GM19023 (cell line): Measurements from ENCODE around the gene TRIM69.

Source experiments
- ATAC-seq: cut with Tn5 transposase; IDR thresholded peaks from one replicate; pipeline ENCODE4 v1.9.1; 2021; ENCODE audit warnings: mild to moderate bottlenecking, moderate library complexity; ENCODE audit not compliant: unreplicated experiment

TRIM69 gene

DNA sequence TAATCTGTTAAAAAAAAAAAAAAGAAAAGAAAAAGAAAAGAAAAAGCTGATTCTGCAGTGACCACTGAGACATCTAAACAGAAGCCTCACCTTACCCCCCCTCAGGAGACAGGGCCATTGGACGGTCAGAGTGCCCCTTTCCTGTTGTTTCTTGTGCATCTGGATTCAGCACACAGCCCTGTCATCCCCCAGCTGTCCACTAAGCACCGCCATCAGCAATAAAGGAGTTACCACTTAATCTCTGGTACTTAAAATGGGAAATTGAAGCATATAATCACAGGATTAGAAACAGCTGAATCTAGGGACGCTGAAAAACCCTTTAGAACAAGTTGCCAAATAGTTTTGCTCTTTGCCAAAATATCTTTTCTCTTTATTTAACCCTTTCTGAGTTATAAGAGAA lies 62.5 kb downstream of the TRIM69 start:
- no peak for ATAC-seq

DNA sequence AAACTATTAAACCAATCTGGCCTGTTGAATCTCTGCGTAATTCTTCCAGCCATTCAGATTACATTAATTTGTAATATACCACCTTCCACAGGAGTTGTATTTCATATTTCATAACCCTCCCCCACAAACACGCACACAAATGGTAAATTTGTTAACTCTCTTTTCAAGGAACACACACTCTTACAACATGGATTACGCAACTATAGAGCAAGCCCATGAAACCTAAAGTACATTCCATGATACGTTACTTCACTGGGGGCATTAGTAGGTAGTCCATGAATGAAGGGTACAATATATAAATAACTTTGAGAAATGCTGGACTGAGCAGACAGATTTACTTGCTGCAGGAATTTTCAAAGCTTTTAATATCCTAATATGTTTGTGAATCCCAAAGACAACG lies 65.0 kb downstream of the TRIM69 start:
- ATAC-seq: no peak

DNA sequence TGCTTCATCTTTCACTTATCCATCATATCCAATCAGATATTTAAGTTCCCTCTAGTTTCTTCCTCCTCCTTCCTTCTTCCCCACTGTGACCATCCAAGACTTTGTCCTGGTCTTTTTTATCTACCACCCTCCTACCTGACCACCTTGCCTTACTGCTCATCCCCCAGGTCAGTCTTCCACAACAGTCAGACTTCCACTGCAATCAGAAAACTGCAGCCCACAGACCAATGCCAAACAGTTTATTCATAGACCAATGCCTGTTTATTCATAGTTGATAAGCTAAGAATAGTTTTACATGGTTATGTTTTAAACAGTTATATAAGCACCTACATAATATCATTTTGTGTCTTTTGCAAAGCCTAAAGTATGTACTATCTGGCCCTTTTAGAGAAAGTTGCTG lies 65.5 kb downstream of the TRIM69 start:
- ATAC-seq: no peak

DNA sequence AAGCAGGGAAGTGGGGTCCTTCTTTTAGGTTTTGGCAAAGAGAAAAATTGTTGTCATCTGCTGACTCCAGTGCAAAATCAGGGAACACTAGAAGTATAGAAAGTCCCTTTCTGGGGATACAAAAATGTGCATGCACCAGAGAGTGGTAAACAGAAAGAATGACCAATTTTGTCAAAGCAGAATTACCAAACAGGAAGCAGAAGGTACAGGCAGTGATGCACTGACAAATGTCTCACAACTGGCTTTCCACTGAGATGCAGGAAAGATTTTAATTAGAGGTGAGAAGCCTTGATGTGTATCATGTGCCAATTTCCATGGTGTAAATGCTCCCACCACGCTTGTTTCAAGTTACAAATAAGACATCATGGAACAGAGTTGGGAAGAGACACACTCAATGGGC lies 66.0 kb downstream of the TRIM69 start:
- no peak for ATAC-seq

DNA sequence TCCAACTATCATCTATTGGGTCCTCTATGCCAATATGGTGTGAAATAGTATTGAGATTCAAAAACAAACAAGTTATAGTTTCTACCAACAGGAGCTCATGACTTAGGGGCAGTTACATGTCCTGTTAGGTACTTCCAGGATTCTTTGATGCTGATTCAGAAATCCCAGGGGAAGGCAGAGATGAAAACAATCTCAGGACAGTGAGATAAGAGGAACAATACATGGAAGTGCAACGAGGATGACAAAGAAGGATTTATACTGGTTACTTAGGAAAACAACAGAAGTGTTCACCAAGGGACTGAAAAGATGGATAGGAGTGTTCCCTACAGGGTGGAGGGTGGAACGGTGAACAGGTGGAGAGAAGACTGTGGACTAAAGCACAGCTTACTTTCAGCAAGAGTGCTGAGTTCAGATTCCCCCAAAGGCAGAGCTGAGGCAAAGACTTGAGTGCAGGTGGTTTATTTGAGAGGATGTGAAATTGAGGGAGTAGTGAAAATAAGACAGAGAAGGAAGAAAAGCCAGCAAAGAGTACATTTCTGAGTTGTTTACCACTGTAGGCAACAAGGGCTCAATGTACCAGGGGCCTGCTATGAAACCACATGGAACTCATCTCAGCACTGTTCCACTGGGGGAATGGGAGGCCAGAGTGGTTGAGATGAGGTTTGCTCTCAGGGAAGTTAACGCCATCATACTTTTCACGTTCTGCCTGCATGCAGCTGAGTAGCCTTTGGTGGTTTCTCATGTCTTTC lies 68.1 kb downstream of the TRIM69 start:
- ATAC-seq: no peak

DNA sequence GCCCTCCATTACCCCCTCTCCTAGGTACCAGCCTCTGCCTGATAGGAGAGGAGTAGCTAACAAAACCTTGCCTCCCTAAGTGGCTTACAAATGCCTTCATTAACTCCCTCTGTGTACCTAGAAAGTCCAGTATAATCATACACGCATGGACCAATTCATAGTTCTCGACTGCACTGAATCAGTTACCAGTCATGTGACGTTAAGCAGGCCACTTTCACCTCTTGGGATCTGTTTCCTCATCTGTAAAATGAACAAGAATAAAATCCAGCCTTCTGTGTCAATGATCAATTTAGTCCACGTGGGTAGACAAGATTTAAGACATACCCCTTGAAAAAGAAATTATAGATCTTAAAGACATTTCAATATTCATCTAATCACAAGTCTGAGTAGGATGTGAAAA lies 72.2 kb downstream of the TRIM69 start:
- ATAC-seq: no peak

DNA sequence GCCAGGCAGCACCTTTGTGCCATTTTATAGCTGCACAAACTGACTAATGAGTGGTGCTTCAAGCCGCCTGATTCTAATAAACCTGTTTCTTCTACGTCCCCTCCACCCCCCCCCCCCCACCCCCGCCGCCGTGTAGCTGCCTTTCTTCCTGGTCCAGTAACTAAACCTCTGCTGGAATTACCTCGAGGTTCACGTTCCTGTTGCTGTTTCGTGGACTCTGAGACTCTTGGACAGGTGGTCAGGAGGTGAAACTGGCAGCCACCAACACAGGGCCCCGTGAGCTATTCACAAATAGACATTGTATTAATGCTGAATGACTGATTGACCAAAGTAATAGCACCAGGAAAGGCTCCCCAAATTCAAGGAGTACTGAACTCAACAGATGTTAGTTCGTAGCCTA lies 73.9 kb downstream of the TRIM69 start:
- ATAC-seq: no peak

DNA sequence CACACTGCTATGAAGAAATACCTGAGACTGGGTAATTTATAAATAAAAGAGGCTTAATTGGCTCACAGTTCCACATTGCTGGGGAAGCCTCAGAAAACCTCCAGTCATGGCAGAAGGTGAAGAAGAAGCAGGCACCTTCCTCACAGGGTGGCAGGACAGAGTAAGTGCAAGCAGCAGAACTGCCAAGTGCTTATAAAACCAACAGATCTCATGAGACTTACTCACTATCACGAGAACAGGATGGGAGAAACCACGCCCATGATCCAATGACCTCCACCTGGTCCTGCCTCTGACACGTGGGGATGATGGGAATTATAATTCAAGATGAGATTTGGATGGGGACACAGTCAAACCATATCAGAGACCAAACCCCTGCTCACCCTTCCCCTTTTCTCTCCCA lies 75.0 kb downstream of the TRIM69 start:
- no peak for ATAC-seq

DNA sequence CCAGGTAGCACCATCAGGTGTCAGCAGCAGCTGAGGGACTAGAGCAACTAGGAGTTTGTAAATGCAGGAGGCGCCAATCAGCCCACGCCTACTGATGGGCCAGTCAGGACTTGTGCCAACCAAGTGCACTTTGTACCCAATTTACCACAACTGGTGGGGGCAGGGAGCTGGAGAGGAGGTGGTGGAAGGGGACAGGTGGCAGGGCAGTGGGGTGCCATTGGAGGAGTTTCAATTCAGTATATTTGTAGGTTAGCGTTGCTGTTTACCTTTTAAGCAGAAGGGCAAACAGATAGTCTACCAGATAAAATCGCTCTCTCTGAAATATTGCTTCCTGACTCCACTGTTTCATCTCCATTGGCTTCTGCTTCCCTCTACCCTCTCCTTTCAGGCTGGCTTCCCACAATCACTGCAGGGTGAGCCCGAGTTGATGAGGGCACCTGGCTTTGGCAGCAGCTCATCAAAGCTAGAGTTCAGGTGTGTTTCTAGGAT lies 75.7 kb downstream of the TRIM69 start:
- ATAC-seq: no peak

DNA sequence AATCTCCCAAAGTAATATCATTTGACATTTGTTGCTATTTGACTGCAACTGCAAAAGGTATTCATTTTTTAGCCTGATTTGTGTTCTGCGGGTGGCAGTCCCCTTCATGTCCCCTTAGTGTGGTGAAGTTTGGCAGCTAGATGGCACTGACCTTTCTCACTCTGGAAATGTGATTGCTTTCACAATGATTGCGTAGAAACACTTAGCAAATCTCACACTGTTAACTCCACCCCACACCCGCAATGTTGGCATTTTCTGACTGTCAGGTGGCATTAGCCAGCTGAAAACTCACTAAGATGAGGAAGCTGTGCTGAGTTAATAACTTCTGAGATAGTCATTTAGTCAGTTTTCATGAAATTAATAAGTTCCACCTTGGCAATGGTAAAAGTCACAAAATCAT lies 76.9 kb downstream of the TRIM69 start:
- ATAC-seq: no peak
